ENCODE data around the gene P4HTM. TPM values are rescaled to one million over a fixed set of nuclear protein-coding genes. Genes with fewer than 3 reads are reported as not detected.
A peak's percentile ranks its signal among the peaks of the same experiment; 100 is the strongest.

Gene P4HTM
- total RNA-seq, 1 experiment from 2014 or later = 63.0 TPM

DNA sequence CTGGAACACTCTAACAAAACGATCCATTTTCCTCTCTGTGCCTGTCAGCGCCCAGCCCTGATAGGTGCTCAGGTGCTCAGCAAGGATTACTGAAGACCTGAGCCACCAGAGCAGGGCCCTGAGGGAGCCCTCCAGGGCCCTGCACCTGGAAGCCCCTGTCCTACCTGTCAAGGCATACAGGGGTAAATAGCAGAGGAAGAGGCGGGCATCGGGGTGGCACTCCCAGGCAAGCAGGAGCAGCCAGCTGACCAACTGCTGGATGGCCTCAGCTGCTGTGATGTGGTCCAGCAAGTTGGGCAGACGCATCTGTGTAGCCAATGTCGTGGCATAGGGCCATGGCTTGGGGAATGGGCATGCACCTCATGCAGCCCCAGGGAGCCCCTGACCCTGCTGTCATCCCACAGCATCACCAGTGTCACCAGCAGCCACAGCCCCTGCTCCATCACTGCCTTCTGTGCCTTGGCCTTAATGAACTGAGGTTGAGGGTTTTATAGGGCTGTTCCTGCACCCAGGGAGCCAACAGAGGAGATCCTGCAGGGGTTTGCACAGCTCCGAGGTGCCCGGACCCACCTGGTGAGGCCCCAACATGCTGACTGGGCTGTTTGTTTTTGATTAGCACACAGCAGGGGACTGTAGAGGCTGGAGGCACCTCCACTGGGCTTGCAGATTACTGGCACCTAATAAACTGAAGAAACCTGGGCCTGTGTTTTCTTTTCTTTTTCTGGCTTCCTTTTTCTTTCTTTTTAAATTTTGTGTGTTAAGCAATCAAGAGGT is 9.2 kb downstream of the P4HTM start:
- TF ChIP-seq, protein P1, sequence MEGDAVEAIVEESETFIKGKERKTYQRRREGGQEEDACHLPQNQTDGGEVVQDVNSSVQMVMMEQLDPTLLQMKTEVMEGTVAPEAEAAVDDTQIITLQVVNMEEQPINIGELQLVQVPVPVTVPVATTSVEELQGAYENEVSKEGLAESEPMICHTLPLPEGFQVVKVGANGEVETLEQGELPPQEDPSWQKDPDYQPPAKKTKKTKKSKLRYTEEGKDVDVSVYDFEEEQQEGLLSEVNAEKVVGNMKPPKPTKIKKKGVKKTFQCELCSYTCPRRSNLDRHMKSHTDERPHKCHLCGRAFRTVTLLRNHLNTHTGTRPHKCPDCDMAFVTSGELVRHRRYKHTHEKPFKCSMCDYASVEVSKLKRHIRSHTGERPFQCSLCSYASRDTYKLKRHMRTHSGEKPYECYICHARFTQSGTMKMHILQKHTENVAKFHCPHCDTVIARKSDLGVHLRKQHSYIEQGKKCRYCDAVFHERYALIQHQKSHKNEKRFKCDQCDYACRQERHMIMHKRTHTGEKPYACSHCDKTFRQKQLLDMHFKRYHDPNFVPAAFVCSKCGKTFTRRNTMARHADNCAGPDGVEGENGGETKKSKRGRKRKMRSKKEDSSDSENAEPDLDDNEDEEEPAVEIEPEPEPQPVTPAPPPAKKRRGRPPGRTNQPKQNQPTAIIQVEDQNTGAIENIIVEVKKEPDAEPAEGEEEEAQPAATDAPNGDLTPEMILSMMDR (IDR thresholded peaks at IDR 0.05; ENCODE audit: unreplicated experiment) = no peak
- BruUV-seq (replicated peaks) = no TSS peak
- H3K27ac Mint-ChIP-seq (ENCODE audit: unreplicated experiment) = no peak overlapping the region
- peaks cover 12% of the 10 kb centered on the region for H3K36me3 Mint-ChIP-seq (ENCODE audit: insufficient read depth, unreplicated experiment)
- no peak overlapping the region for H3K4me3 Mint-ChIP-seq (ENCODE audit: low read depth, unreplicated experiment)
- DNase-seq = no peak
- H3K9me3 Mint-ChIP-seq (ENCODE audit: low read depth, unreplicated experiment) = no peaks in the 10 kb centered on the region
- CTCF ChIA-PET = no interaction called here
- intact Hi-C loops (cut with micrococcal nuclease; ENCODE audit: unreplicated experiment) = no loop called here
- H3K27me3 Mint-ChIP-seq (ENCODE audit: unreplicated experiment) = no peaks in the 10 kb centered on the region
- no peaks in the 10 kb centered on the region for H3K4me1 Mint-ChIP-seq (ENCODE audit: low read depth, unreplicated experiment)

DNA sequence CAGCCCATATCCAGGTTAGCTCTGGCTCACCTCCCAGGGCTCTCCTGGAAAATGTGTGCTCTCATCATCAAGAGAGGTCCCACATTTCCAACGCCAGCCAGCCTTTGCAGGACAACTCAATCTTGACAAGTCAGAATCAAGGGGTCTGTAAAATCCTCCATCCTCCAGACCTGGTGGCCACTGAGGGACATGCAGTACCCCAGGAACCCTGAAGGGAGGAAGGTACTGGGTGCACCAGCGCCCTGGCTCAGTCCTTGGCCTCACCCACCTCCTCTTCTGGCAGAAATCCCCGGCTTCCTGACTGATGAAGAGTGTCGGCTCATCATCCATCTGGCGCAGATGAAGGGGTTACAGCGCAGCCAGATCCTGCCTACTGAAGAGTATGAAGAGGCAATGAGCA is 11.1 kb downstream of the P4HTM start:
- Mint-ChIP-seq H3K27me3 (ENCODE audit: unreplicated experiment) (no peaks in the 10 kb centered on the region), H3K9me3 (ENCODE audit: low read depth, unreplicated experiment) (no peaks in the 10 kb centered on the region), H3K4me1 (ENCODE audit: low read depth, unreplicated experiment) (no peaks in the 10 kb centered on the region), H3K4me3 (ENCODE audit: low read depth, unreplicated experiment) (no peak overlapping the region), H3K36me3 (ENCODE audit: insufficient read depth, unreplicated experiment) (peaks cover 18% of the 10 kb centered on the region), H3K27ac (ENCODE audit: unreplicated experiment) (no peak overlapping the region)
- DNase-seq = no peak
- intact Hi-C loops (cut with micrococcal nuclease; ENCODE audit: unreplicated experiment) = no loop called here
- no TSS peak for BruUV-seq (replicated peaks)
- TF ChIP-seq, protein P1 (IDR thresholded peaks at IDR 0.05; ENCODE audit: unreplicated experiment) = no peak
- CTCF ChIA-PET = no interaction called here

DNA sequence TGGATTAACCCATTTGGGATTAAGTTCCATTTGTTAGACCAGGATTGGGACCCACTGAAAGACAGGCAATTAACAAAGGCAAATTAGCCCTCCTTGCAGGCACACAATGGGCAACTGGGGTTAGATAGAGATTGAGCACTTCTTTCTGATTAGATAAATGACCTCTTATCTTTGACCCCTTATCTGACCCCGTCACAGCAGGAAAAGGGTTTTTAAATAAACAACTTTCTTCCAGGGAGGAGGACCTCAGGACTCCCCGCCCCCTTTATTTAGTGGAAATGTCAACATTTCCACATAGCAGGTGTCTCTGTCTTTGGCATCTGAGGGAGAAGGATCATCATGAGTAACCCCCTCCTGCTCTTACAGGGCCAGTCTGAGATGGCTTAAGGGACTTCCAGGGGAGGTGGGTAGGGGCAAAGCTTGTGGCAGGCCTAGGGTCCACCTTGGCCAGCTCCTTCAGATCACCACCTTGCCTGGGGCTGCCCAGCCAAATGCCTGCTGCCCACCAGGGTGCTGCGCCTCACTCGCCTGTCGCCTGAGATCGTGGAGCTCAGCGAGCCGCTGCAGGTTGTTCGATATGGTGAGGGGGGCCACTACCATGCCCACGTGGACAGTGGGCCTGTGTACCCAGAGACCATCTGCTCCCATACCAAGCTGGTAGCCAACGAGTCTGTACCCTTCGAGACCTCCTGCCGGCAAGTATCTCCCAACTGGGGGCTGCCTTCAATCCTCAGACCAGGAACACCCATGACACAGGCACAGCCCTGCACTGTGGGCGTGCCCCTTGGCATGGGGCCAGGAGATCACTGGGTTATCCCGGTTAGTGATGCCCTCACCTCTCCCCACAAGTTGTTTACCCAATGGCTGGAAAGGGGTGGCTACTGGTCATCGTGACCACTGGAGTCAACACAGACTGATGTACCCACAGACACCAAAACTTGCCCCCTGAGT is 14.6 kb downstream of the P4HTM start:
- CTCF ChIA-PET = interaction anchor here (0.6 kb wide), 1 partner anchor 719 kb away, joined by 7 read pairs; no protein-coding TSS in a partner anchor
- Mint-ChIP-seq H3K4me3 (ENCODE audit: low read depth, unreplicated experiment) (no peak overlapping the region), H3K9me3 (ENCODE audit: low read depth, unreplicated experiment) (no peaks in the 10 kb centered on the region), H3K36me3 (ENCODE audit: insufficient read depth, unreplicated experiment) (peaks cover 49% of the 10 kb centered on the region), H3K27ac (ENCODE audit: unreplicated experiment) (no peak overlapping the region), H3K27me3 (ENCODE audit: unreplicated experiment) (no peaks in the 10 kb centered on the region), H3K4me1 (ENCODE audit: low read depth, unreplicated experiment) (peaks cover 16% of the 10 kb centered on the region)
- intact Hi-C loops (cut with micrococcal nuclease; ENCODE audit: unreplicated experiment) = no loop called here
- peak; percentile 45 for DNase-seq
- BruUV-seq (replicated peaks) = no TSS peak
- TF ChIP-seq, protein P1 (IDR thresholded peaks at IDR 0.05; ENCODE audit: unreplicated experiment) = no peak

DNA sequence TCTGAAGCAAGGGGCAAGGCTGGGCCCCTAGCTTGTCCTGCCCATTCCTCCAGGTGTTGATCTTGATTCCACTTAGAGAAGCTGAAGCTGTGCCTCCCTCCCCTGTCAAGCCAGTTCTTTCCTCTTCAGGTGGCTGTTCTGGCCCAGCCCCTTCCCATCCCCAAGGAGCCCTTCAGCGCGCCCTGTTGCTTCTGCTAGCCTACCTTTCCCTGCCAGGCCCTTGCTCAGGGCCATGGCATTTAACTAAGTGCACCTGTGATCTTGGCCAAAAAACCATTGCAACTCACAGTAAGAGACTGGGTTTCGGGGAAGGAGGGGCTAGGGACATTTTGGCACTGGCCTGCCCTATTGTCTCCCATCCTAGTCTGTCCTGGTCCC is 15.3 kb downstream of the P4HTM start:
- H3K27me3 Mint-ChIP-seq (ENCODE audit: unreplicated experiment) = no peaks in the 10 kb centered on the region
- H3K4me1 Mint-ChIP-seq (ENCODE audit: low read depth, unreplicated experiment) = peaks cover 16% of the 10 kb centered on the region
- no peak for DNase-seq
- CTCF ChIA-PET = no interaction called here
- no TSS peak for BruUV-seq (replicated peaks)
- no peak overlapping the region for H3K4me3 Mint-ChIP-seq (ENCODE audit: low read depth, unreplicated experiment)
- H3K36me3 Mint-ChIP-seq (ENCODE audit: insufficient read depth, unreplicated experiment) = peaks cover 53% of the 10 kb centered on the region
- H3K27ac Mint-ChIP-seq (ENCODE audit: unreplicated experiment) = no peak overlapping the region
- no peaks in the 10 kb centered on the region for H3K9me3 Mint-ChIP-seq (ENCODE audit: low read depth, unreplicated experiment)
- TF ChIP-seq, protein P1 (IDR thresholded peaks at IDR 0.05; ENCODE audit: unreplicated experiment) = no peak
- intact Hi-C loops (cut with micrococcal nuclease; ENCODE audit: unreplicated experiment) = no loop called here
